GM12878 (cell line): ENCODE data around the gene GCH1. TPM values are rescaled to one million over a fixed set of nuclear protein-coding genes. Genes with fewer than 3 reads are reported as not detected.
A peak's percentile ranks its signal among the peaks of the same experiment; 100 is the strongest.

ENCODE experiments used
- CEBPZ ChIP-seq: fragments of 150-350 bp; IDR thresholded peaks from 2 replicates; pipeline ENCODE4 v1.6.1; 2016; ENCODE audit warnings: low read depth, low read length
- CUX1 ChIP-seq: IDR thresholded peaks from 2 replicates; pipeline ENCODE4 v1.6.1; 2012; ENCODE audit warnings: improper control_type of control experiment, low read depth, low read length; ENCODE audit not compliant: insufficient replicate concordance
- EGR1 ChIP-seq, 2 experiments: IDR thresholded peaks; 1 replicate in 1 of 2; 2 replicates in 1 of 2; pipeline ENCODE4 v1.6.1; 2011 to 2012; ENCODE audit warnings: low read depth in 2 of 2, low read length in 2 of 2, borderline replicate concordance in 1 of 2, mild to moderate bottlenecking in 1 of 2, moderate library complexity in 1 of 2
- FOXM1 ChIP-seq: IDR thresholded peaks from 2 replicates; pipeline ENCODE4 v1.6.1; 2012; ENCODE audit warnings: low read depth, mild to moderate bottlenecking, inconsistent platforms, low read length, moderate library complexity
- IKZF1 ChIP-seq: fragments of 450-650 bp; conservative IDR thresholded peaks from 2 replicates; pipeline ENCODE4 v1.6.1; 2017; ENCODE audit warnings: antibody characterized with exemption, mild to moderate bottlenecking
- MAX ChIP-seq: IDR thresholded peaks from 2 replicates; pipeline ENCODE4 v1.6.1; 2012; ENCODE audit warnings: low read depth, low read length, improper control_type of control experiment
- MXI1 ChIP-seq: fragments of 150-350 bp; IDR thresholded peaks from 2 replicates; pipeline ENCODE4 v1.6.1; 2011; ENCODE audit warnings: low read depth, mild to moderate bottlenecking, inconsistent platforms, low read length, improper control_type of control experiment
- PAX5 ChIP-seq: IDR thresholded peaks from 2 replicates; pipeline ENCODE4 v1.6.1; 2011; ENCODE audit warnings: low read depth, low read length, borderline replicate concordance
- RELA ChIP-seq: fragments of 450-650 bp; IDR thresholded peaks from 2 replicates; pipeline ENCODE4 v1.8.0; 2014; ENCODE audit warnings: borderline replicate concordance; ENCODE audit not compliant: partially characterized antibody
- RELB ChIP-seq: fragments of 450-650 bp; IDR thresholded peaks from 2 replicates; pipeline ENCODE4 v1.6.1; 2017; ENCODE audit warnings: low read depth, mild to moderate bottlenecking, moderate library complexity
- ZNF207 ChIP-seq: fragments of 450-650 bp; IDR thresholded peaks from 2 replicates; pipeline ENCODE4 v1.6.1; 2014; ENCODE audit warnings: antibody characterized with exemption, mild to moderate bottlenecking, borderline replicate concordance
- ZNF24 ChIP-seq: fragments of 450-650 bp; IDR thresholded peaks from 2 replicates; pipeline ENCODE4 v1.6.1; 2017; ENCODE audit warnings: antibody characterized with exemption, mild to moderate bottlenecking
- ZNF592 ChIP-seq: fragments of 450-650 bp; IDR thresholded peaks from 2 replicates; pipeline ENCODE4 v1.6.1; 2017; ENCODE audit warnings: mild to moderate bottlenecking, moderate library complexity
- polyA plus RNA-seq, 11 experiments: library from polyadenylated mRNA; depleted of rRNA in 4 of 11; unstranded in 6 of 11; stranded (reverse) in 5 of 11; fragments of >200 nt; fragmentation: Nextera tagmentation in 4 of 11; fragmentation: Illumina TruSeq in 1 of 11; extraction: Ambion mirVana in 4 of 11; extraction: Trizol in 1 of 11; gene quantifications; 1 replicate in 1 of 11; 2 replicates in 10 of 11; pipeline versions ENCODE4 v1.2.1 to v1.2.3, GENCODE V29; 2011 to 2016; ENCODE audit warnings: inconsistent platforms in 2 of 11, missing spikeins in 2 of 11, low read depth in 1 of 11
- total RNA-seq, 4 experiments: library from RNA; depleted of rRNA in 3 of 4; stranded (reverse); fragments of >200 nt in 3 of 4; fragmentation: Illumina TruSeq in 1 of 4; extraction: Trizol in 1 of 4; gene quantifications; 2 replicates each; pipeline versions ENCODE4 v1.2.1 to v1.2.3, GENCODE V29; 2013 to 2021

Gene GCH1
- total and polyA plus RNA-seq, 10 of the 15 experiments (the other 5 are each of a cell fraction or from before 2014, with no cell fraction given), result 25.1 to 37.0 (median 33.8) TPM

GRCh38 chr14:54881235-54881760, 21.3 kb downstream of the GCH1 start (continued):
- TF ChIP-seq ZNF592 (no peak), MAX (no peak), CEBPZ (no peak), CUX1 (no peak), ZNF207 (no peak), ZNF24 (no peak), RELB (no peak), FOXM1 (no peak), IKZF1 (no peak), MXI1 (peak; percentile 66; the same call in 1 of the 2 replicates), PAX5 (0 out of 2 replicates have a peak, but pooled peaks have one; percentile 32), RELA (no peak), EGR1 (IDR thresholded peaks at IDR 0.05; ENCODE audit: borderline replicate concordance in 1 of 2, low read depth in 2 of 2, low read length in 2 of 2) (no peak)
